DOHH2 (cell line): Measurements from ENCODE around the gene PPP6R1.

Experiments
- H3F3A ChIP-seq: fragments of 200-600 bp; sonication (generic), shearing (Covaris generic); 2 replicates; pipeline ENCODE4 v1.6.0; 2016; ENCODE audit warnings: antibody characterized with exemption, mild to moderate bottlenecking; ENCODE audit not compliant: control insufficient read depth, insufficient read depth
- H3K27ac ChIP-seq: fragments of 200-600 bp; sonication (generic); 2 replicates; pipeline ENCODE4 v1.5.1; 2014; ENCODE audit warnings: low read depth, mild to moderate bottlenecking, low read length, moderate library complexity
- H3K27me3 ChIP-seq: fragments of 200-600 bp; sonication (generic); 2 replicates; pipeline ENCODE4 v1.6.1; 2014; ENCODE audit warnings: mild to moderate bottlenecking, low read length, mixed read lengths; ENCODE audit not compliant: control insufficient read depth
- H3K36me3 ChIP-seq: fragments of 200-600 bp; sonication (generic); 2 replicates; pipeline ENCODE4 v1.6.1; 2014; ENCODE audit warnings: mild to moderate bottlenecking, low read length, moderate library complexity, mixed read lengths; ENCODE audit not compliant: control insufficient read depth
- H3K4me1 ChIP-seq: fragments of 200-600 bp; sonication (generic); 2 replicates; pipeline ENCODE4 v1.6.1; 2014; ENCODE audit warnings: mild to moderate bottlenecking, low read length, mixed read lengths; ENCODE audit not compliant: control insufficient read depth
- H3K4me2 ChIP-seq: fragments of 200-600 bp; sonication (generic); 2 replicates; pipeline ENCODE4 v1.6.0; 2014; ENCODE audit warnings: mild to moderate bottlenecking, low read length, moderate library complexity
- H3K4me3 ChIP-seq: fragments of 200-600 bp; sonication (generic); 2 replicates; pipeline ENCODE4 v1.5.1; 2014; ENCODE audit warnings: mild to moderate bottlenecking, low read length, mixed read lengths
- H3K79me2 ChIP-seq: fragments of 200-600 bp; sonication (generic); 2 replicates; pipeline ENCODE4 v1.6.1; 2014; ENCODE audit warnings: mild to moderate bottlenecking, low read length, mixed read lengths; ENCODE audit not compliant: control insufficient read depth
- H3K9me2 ChIP-seq: fragments of 200-600 bp; sonication (generic); replicated peaks from 2 replicates; pipeline ENCODE4 v1.6.1; 2014; ENCODE audit warnings: mild to moderate bottlenecking, low read length, mixed read lengths; ENCODE audit not compliant: control insufficient read depth
- H3K9me3 ChIP-seq: fragments of 200-600 bp; sonication (generic); 2 replicates; pipeline ENCODE4 v1.6.1; 2014; ENCODE audit warnings: antibody characterized with exemption, low read length, mixed read lengths; ENCODE audit not compliant: control insufficient read depth, insufficient read depth
- H4K20me1 ChIP-seq: fragments of 200-600 bp; sonication (generic); 2 replicates; pipeline ENCODE4 v1.6.0; 2014; ENCODE audit warnings: low read depth, mild to moderate bottlenecking, antibody characterized with exemption, low read length, moderate library complexity; ENCODE audit not compliant: control insufficient read depth, insufficient read depth
- CTCF ChIP-seq: fragments of 200-600 bp; sonication (generic); IDR thresholded peaks from one replicate; pipeline ENCODE4 v1.5.1; 2014; ENCODE audit warnings: antibody characterized with exemption, mild to moderate bottlenecking, low read depth, low read length; ENCODE audit not compliant: poor library complexity, severe bottlenecking
- EZH2phosphoT487 ChIP-seq: fragments of 200-600 bp; sonication (generic); IDR thresholded peaks from 2 replicates; pipeline ENCODE4 v1.6.1; 2017; ENCODE audit warnings: borderline replicate concordance, mild to moderate bottlenecking, antibody characterized with exemption, low read length, moderate library complexity, mixed read lengths

PPP6R1 gene

DNA sequence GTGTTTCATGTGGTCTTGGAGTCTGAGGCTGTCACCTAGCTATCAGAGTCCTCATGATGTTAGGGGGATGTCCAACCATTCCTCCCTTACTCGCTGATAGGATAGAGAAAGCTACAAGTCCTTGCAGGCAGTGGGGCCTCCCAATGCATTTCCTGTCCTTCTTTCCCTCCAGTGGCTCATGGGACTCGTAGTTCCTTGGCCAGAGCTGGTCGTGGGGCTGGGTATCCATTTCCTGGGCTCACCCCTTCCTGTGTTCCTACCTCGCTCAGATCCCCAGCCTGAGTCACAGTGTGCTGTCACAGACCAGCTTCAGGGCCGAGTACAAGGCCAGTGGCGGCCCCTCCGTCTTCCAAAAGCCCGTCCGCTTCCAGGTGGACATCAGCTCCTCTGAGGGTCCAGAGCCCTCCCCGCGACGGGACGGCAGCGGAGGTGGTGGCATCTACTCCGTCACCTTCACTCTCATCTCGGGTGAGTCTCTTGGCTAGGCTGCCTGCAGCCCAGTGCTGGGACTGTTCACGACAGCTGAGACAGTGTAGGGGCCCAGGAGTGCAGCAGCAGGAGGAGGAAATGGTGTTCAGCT is 47.3 kb upstream of the PPP6R1 start:
- no peak for TF ChIP-seq EZH2phosphoT487
- no peak for TF ChIP-seq CTCF
- no peaks in the 10 kb centered on the region for H3F3A ChIP-seq

DNA sequence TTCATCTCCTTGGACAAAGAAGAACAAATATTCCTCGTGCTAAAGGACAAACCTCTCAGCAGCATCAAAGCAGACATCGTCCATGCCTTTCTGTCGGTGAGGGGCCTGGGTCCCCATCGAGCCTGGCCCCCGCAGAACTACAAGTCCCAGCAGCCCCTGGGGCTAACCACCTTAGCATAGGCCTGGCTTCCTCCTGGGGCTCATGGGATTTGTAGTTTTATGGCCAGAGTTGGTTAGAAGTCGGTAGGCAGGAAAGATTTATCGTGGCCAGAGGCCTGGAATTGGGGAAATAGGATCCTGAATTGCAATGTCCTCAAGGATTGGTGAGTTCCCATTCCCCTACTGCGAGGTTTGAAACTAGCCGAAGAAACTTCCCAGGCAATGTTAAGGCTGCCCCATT is 46.7 kb upstream of the PPP6R1 start:
- TF ChIP-seq CTCF = no peak
- TF ChIP-seq EZH2phosphoT487 = no peak
- peaks cover 4% of the 10 kb centered on the region for H3K27me3 ChIP-seq
- H4K20me1 ChIP-seq = no peaks in the 10 kb centered on the region
- H3F3A ChIP-seq = no peaks in the 10 kb centered on the region
- no peak overlapping the region for H3K27ac ChIP-seq
- H3K4me3 ChIP-seq = no peak overlapping the region
- no peaks in the 10 kb centered on the region for H3K9me3 ChIP-seq
- peaks cover 46% of the 10 kb centered on the region for H3K4me1 ChIP-seq
- no peaks in the 10 kb centered on the region for H3K36me3 ChIP-seq
- H3K79me2 ChIP-seq = no peaks in the 10 kb centered on the region
- no peaks in the 10 kb centered on the region for H3K9me2 ChIP-seq
- no peak overlapping the region for H3K4me2 ChIP-seq

More for the DNA sequence above, 47.3 kb upstream of the PPP6R1 start:
- H3K4me2 ChIP-seq = no peak overlapping the region
- no peak overlapping the region for H3K4me3 ChIP-seq
- no peaks in the 10 kb centered on the region for H3K9me2 ChIP-seq
- H3K4me1 ChIP-seq = peaks cover 50% of the 10 kb centered on the region
- H3K27me3 ChIP-seq = peaks cover under 1% of the 10 kb centered on the region; the same call in 1 of the 2 replicates
- no peaks in the 10 kb centered on the region for H3K79me2 ChIP-seq
- H3K36me3 ChIP-seq = no peaks in the 10 kb centered on the region
- no peak overlapping the region for H3K27ac ChIP-seq
- no peaks in the 10 kb centered on the region for H4K20me1 ChIP-seq
- H3K9me3 ChIP-seq = no peaks in the 10 kb centered on the region

DNA sequence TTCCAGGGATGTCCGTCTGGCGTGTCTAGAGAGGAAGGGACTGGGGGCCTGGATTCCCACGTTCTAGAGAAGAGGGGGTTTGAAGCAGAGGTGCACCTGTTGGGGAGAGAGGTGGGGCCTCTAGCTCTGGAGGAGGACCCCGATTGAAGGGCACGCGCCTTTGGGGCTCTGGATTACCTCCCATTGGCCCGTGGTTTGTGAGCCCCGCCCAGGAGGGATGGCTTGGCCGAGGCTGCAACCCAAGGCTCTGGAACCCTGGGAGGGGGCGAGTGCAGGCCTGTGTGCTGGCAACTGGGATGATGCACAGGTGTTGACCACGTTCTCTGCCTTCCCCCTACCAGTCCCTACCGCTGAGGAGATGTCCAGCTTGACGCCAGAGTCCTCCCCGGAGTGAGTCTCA is 46.2 kb upstream of the PPP6R1 start:
- H3K4me1 ChIP-seq = peaks cover 41% of the 10 kb centered on the region
- H3K79me2 ChIP-seq = no peaks in the 10 kb centered on the region
- no peak overlapping the region for H3K4me2 ChIP-seq
- no peaks in the 10 kb centered on the region for H3K9me3 ChIP-seq
- no peak overlapping the region for H3K27ac ChIP-seq
- H4K20me1 ChIP-seq = no peaks in the 10 kb centered on the region
- H3K9me2 ChIP-seq = no peaks in the 10 kb centered on the region
- H3K4me3 ChIP-seq = no peak overlapping the region
- H3K27me3 ChIP-seq = peaks cover 7% of the 10 kb centered on the region
- TF ChIP-seq CTCF (no peak), EZH2phosphoT487 (no peak)
- H3K36me3 ChIP-seq = no peaks in the 10 kb centered on the region
- H3F3A ChIP-seq = no peaks in the 10 kb centered on the region
